NCI-H1436 treated with DMSO at 0.1 percent for 48 hours (cell line): ENCODE results near the gene HK1.

Source experiments
- DNase-seq: peaks from one replicate; lab custom pipeline; 2025; lab: John Stamatoyannopoulos, UW

Gene HK1

DNA sequence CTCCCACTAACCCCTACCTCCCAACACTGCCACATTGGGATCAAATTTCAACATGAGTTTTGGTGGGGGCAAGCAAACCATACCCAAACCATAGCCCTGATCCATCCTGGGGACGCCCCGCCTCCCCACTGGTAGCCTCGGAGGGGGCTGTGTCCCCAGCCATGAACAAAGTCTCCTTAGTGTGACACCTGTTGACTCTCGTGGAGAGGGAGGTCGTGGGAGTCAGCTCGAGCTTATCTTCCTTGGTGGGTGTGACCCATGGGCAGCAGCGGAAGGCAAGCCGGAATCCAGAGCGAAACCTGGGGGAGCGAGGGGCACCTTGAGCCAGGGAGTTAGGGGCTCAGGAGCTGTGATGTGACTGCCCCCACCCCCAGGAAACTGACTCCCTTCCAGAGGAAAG is 126.5 kb downstream of the HK1 start:
- DNase-seq, result no peak

DNA sequence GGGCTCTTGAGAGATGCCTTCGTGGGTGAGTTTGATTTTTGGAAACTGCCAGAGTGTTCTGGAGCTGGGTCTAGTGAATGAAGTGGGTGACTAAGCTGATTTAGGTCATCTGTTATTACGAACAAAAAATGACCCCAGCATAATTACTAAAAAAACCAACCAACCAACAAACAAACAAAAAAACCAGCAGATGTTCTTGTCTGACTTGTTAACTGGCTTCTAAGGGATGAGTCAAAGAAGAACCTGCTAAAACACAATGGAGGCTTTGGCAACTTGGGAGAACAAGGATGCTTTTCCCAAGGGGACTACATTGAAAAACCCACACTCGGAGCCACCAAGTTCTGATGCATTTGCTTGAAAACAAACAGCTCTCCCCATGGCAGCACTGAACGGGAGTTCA is 126.9 kb downstream of the HK1 start:
- no peak for DNase-seq

DNA sequence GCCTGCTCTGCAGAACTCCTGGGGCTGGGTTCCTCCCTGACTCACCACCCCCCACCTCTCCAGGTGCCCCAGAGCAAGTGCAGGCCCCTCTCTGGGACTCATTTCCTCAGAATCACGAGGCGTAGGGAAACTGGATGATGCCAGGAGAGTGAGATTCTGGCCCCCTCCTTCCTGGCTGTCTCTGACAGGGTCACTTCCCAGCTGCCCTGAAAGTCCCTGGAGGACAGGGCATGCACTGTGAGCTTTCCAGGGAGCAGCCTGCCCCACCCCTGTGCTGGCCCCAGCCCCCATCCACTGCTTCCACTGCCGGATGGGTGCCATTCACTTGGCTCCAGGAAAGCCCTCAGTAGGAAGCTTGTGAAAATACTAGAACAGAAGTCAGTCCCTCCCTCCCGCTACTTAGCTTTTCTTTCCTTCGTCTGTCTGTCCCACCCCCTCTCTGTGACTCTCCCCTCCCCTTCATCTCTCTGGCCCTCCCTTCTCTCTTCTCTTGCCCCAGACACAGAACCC is 128.1 kb downstream of the HK1 start:
- no peak for DNase-seq

GRCh38 chr10:69406816-69407580 is 128.7 kb downstream of the HK1 start:
- DNase-seq, result no peak

- no peak for DNase-seq
Measured at GRCh38 chr10:69407621-69408301, 129.5 kb downstream of the HK1 start.

DNA sequence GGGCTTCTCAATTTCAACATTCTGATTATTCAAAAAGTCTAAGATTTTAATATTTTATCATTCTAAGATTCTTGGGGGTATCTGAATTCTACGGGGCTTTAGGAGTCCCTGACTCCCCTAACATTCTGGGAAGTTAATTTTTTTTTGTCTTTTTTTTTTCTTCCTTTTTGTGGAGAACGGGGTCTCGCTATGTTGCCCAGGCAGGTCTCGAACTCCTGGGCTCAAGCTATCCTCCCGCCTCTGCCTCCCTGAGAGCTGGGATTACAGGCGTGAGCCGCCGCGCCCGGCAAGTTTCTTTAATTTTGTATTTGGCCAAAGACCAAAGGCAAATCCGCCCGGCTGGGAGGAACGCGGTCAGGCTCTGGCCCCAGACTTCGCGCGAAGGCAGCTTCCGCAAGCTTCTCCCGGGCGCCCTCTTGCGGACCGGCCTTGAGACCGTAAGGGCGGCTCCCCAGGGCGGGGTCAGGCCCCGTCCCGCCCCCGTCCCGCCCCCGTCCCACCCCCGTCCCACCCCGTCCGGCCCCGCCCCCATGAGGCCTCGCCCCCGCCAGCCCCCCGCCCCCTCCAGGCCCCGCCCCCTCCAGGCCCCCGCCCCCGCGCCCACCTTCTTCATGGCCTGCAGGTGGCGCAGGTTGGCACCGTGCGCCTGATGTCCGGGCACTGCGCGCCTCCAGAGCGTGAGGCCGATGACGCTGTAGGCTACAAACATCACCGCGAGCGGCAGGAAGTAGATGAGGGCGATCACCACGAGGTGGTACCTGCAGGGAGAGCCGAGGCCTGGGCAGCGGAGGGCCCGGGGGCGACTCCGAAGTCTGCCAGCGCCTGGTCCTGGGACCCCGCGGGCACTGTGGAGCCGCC is 130.3 kb downstream of the HK1 start:
- peak; percentile 61 for DNase-seq

DNA sequence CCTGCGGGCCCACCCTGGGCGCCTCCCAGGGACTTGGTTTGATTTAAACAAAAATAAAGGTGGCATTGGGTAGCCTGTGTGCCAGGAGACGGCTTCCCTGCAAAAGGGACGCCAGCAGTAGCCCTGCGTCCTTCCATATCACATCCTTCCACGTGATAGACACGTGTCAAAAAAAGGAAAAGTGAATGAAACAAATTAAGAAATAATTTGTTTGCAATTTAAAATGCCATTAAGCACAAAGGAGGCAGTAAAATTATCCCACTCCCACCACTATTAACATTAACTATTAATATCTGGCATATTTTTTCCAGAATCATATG is 130.8 kb downstream of the HK1 start:
- no peak for DNase-seq

- DNase-seq, result no peak
Measured at GRCh38 chr10:69409968-69410367, 131.7 kb downstream of the HK1 start.

- DNase-seq, result no peak
Measured at GRCh38 chr10:69410487-69410886, 132.2 kb downstream of the HK1 start.

DNA sequence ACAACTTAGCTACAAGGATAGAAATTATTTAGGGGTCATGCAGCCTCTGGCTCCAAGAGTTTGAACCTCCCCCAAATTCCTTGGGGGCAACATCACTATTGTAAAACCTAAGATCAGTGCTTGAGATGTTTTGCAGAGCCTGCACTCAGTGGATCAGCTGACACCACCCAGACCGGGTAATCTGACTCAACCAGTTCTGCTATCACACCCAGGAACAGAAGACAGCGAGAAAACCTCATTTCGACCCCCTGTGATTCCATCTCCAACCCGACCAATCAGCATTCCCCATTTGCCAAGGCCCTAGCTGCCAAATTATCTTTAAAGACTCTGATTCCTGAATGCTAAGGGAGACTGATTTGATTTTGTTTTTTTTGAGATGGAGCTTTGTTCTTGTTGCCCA is 133.2 kb downstream of the HK1 start:
- no peak for DNase-seq

- DNase-seq, result no peak
Measured at GRCh38 chr10:69412232-69412790, 134.0 kb downstream of the HK1 start.

DNA sequence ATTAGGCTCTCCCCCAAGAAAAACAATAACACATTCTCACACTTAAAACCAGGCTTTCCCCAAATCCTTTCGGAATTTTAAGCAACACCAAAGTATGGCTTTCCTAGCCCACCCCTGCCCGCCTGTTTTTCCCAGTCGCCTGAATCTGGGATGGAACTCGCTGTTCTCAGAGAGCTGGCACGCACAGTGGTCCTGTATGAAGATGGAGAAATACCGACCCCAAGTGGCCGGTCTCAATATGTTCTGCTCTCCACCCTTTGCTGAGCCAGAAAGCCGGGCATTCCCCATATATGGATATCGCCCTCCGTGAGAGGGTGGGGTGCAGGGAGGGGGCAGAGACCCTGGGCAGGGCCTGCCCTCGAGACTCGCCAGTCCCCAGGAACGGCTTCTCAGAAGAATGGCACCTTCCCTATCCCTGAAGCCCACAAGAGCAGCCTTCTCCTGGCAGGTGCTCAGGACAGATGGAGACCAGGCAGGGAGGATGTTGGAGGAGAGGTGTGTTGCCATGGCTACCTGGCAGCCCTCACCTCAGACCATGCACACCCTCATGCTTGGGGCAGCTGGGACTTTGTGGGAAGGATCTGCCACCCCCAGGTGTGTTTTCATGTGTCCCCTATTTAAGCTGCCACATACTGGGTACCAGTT is 135.0 kb downstream of the HK1 start:
- no peak for DNase-seq

DNA sequence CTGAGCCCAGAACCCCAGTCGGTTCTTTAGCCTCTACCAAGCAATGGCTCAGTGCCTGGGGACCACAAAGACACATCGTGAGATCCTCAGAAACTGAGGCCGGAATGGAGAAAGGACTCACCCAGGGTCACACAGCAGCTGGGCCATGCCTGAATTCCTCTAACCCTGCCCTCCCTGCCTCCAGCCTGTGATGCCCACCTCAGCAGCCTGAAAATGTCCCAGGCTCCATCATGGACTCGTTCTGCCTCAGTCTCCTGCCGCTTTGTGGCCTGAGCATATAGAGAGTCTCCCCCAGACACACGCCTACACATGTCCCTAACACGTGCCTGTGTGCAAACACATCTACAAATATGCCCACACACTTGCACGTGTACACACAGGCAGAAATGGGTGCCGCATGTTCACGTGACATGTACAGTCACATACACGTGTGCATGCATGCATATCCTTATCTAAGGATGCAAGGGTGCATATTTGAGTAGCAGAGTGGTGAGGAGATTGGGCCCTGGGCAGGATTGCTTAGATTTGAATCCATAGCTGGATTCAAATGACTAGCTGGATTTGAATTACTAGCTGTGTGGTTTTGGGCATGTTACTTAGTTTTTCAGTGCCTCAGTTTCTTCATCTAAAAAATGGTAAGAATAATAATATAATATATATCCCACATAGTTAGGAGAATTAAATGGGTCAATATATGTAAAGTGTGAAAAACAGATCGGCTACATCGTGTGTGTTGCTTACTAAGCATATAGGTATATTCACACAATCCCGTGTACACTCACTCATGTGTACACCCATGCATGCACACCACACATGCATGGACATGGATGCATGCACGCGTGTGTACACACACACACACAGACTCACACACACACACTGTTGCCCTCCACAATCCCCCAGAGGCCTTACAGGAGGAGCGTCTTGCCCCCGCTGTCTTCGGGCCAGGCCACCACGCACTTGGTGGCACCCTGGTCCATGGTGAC is 136.0 kb downstream of the HK1 start:
- no peak for DNase-seq

GRCh38 chr10:69415049-69415448 is 136.8 kb downstream of the HK1 start:
- no peak for DNase-seq

DNA sequence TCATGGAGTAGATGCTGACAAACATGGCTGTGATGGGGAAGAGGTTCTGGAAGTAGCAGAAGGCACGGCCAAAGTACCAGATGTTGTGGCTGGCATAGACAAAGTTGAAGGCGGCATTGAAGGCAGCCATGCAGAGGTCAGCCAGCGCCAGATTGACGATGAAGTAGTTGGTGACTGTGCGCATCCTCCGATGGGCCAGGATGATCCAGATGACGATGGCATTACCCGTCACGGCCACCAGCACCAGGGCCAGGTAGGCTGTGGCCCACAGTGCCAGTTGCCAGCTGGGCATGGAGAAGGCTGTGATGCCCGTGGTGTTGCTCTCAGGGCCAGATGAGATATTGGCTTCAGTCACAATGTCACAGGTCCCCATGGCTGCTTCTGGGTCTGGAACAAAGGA is 137.7 kb downstream of the HK1 start:
- DNase-seq, result no peak

GRCh38 chr10:69416695-69417094 is 138.4 kb downstream of the HK1 start, which contains the start of gene TACR2:
TSS of gene TACR2 (minus strand) at chr10:69416918. CDS start at chr10:69416323, 595 bp downstream.
- no peak for DNase-seq

GRCh38 chr10:69417542-69417941 is 139.2 kb downstream of the HK1 start:
- DNase-seq, result no peak

GRCh38 chr10:69418052-69418752 is 139.9 kb downstream of the HK1 start:
- no peak for DNase-seq

GRCh38 chr10:69419096-69419743 is 140.9 kb downstream of the HK1 start:
- no peak for DNase-seq
